NCI-H748 treated with DMSO at 0.1 percent for 48 hours (cell line): Measurements from ENCODE around the gene UBAP1L.

Experiments
- DNase-seq: peaks from one replicate; lab custom pipeline; 2025; lab: John Stamatoyannopoulos, UW

The UBAP1L gene

GRCh38 chr15:65066635-65067316 is 48.2 kb downstream of the UBAP1L start:
- DNase-seq, result no peak

- no peak for DNase-seq
Observed at GRCh38 chr15:65066001-65066634, 48.9 kb downstream of the UBAP1L start.

GRCh38 chr15:65062726-65063125 is 52.3 kb downstream of the UBAP1L start:
- DNase-seq, result no peak

GRCh38 chr15:65062061-65062460 is 52.9 kb downstream of the UBAP1L start:
- no peak for DNase-seq

- DNase-seq, result no peak
Observed at GRCh38 chr15:65060641-65061397, 54.2 kb downstream of the UBAP1L start.

- no peak for DNase-seq
Observed at GRCh38 chr15:65059931-65060596, 54.9 kb downstream of the UBAP1L start.

GRCh38 chr15:65059369-65059750 is 55.6 kb downstream of the UBAP1L start:
- no peak for DNase-seq

- DNase-seq, result no peak
Observed at GRCh38 chr15:65058394-65059368, 56.3 kb downstream of the UBAP1L start.

- no peak for DNase-seq
Observed at GRCh38 chr15:65057549-65057940, 57.5 kb downstream of the UBAP1L start.

- DNase-seq, result no peak
Observed at GRCh38 chr15:65056868-65057548, 58.0 kb downstream of the UBAP1L start.

- no peak for DNase-seq
Observed at GRCh38 chr15:65056106-65056505, 58.9 kb downstream of the UBAP1L start.

GRCh38 chr15:65055201-65055870 is 59.7 kb downstream of the UBAP1L start:
- DNase-seq, result no peak

GRCh38 chr15:65054333-65055200 is 60.4 kb downstream of the UBAP1L start:
- no peak for DNase-seq

GRCh38 chr15:65052956-65053355 is 62.0 kb downstream of the UBAP1L start:
- no peak for DNase-seq

GRCh38 chr15:65051266-65051665 is 63.7 kb downstream of the UBAP1L start:
- DNase-seq, result no peak

GRCh38 chr15:65050270-65050669 is 64.7 kb downstream of the UBAP1L start:
- no peak for DNase-seq

GRCh38 chr15:65049418-65049840 is 65.6 kb downstream of the UBAP1L start:
- peak; percentile 87 for DNase-seq

- DNase-seq, result no peak
Observed at GRCh38 chr15:65048241-65048640, 66.8 kb downstream of the UBAP1L start.
